Measurements from ENCODE around the gene PRKAR1B.

- TF ChIP-seq CTCF (IDR thresholded peaks at IDR 0.05) (no peak), EZH2 (IDR thresholded peaks at IDR 0.05) (no peak)
Measured at GRCh38 chr7:673681-674453, 53.2 kb downstream of the PRKAR1B start.
